Measurements from ENCODE around the gene SLC26A6. TPM values are rescaled to one million over a fixed set of nuclear protein-coding genes. Genes with fewer than 3 reads are reported as not detected.

SLC26A6 gene
- total RNA-seq, 1 experiment from 2014 or later = 44.9 TPM

Small RNA genes lying within 50 kb of the gene (microRNA-seq; reads per million reads assigned to microRNA genes)
- not detected for gene MIR4793 (ENCODE audit: unreplicated experiment)
- not detected for gene MIR711 (ENCODE audit: unreplicated experiment)

Other genes with a start within 250 kb of the SLC26A6 start
- 31.8 and 35.4 TPM in 2 replicates for gene PLXNB1, start 205.4 kb downstream of the SLC26A6 start, total RNA-seq (2014; rRNA removed)
- gene CCDC51, start 195.3 kb downstream of the SLC26A6 start, total RNA-seq (2014; rRNA removed) = 27.8 and 30.9 TPM in 2 replicates
- gene TMA7, start 195.2 kb downstream of the SLC26A6 start, total RNA-seq (2014; rRNA removed) = 517 and 618 TPM in 2 replicates
- gene ATRIP, start 188.7 kb downstream of the SLC26A6 start, total RNA-seq (2014; rRNA removed) = 13.9 and 16.1 TPM in 2 replicates
- 159 and 164 TPM in 2 replicates for gene SHISA5, start 131.3 kb downstream of the SLC26A6 start, total RNA-seq (2014; rRNA removed)
- 33.5 and 35.2 TPM in 2 replicates for gene PFKFB4, start 78.7 kb downstream of the SLC26A6 start, total RNA-seq (2014; rRNA removed)
- 0.81 and 0.91 TPM in 2 replicates for gene UCN2, start 71.7 kb downstream of the SLC26A6 start, total RNA-seq (2014; rRNA removed)
- 7.9 and 10.6 TPM in 2 replicates for gene COL7A1, start 40.1 kb downstream of the SLC26A6 start, total RNA-seq (2014; rRNA removed)
- gene UQCRC1, start 25.8 kb downstream of the SLC26A6 start, total RNA-seq (2014; rRNA removed) = 575 and 622 TPM in 2 replicates
- not detected in 2 replicates for gene TMEM89, start 13.7 kb downstream of the SLC26A6 start, total RNA-seq (2014; rRNA removed)
- 0.92 and 1.1 TPM in 2 replicates for gene CELSR3, start 27.4 kb upstream of the SLC26A6 start, total RNA-seq (2014; rRNA removed)
- gene NCKIPSD, start 50.5 kb upstream of the SLC26A6 start, total RNA-seq (2014; rRNA removed) = 56.3 and 66.8 TPM in 2 replicates
- gene IP6K2, start 81.8 kb upstream of the SLC26A6 start, total RNA-seq (2014; rRNA removed) = 88.1 and 102 TPM in 2 replicates
- 68.1 and 117 TPM in 2 replicates for gene PRKAR2A, start 212.4 kb upstream of the SLC26A6 start, total RNA-seq (2014; rRNA removed)